ENCODE results near the gene SZRD1.

DNA sequence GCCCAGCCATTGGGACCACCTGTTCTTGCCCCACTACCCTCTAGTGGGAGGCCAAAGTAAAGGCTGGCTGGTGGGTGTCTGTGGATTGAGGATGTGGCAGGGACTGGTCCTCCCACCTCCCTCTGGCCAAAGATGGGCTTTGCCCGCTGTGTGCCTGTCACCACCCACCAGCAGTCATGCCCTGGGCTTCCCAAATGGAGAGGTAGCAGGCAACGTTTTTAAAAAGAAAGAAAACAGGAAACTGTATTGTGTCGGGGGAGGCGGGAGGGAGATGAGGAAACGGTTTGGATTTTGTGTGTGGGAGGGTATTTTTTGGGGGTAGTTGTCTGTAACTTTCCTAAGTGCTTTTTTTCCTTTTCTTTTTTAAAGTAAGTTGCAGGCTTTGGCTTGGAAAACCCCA, 30.1 kb downstream of the SZRD1 start:
- TF ChIP-seq CTCF (IDR thresholded peaks at IDR 0.05), result no peak
- no peak for TF ChIP-seq EZH2 (IDR thresholded peaks at IDR 0.05; ENCODE audit: borderline replicate concordance, insufficient read depth, low read depth, low read length, poor library complexity, severe bottlenecking)

Measured in B cell (primary cell).